ENCODE results near the gene PLCB1.

Gene PLCB1

GRCh38 chr20:8913456-8913855 is 781.4 kb downstream of the PLCB1 start:
- no peak overlapping the region for H3K4me2 ChIP-seq (ENCODE audit: low read length)
- no peaks in the 10 kb centered on the region for H3K9me3 ChIP-seq (ENCODE audit: low read length)
- H3K27me3 ChIP-seq (ENCODE audit: insufficient read depth, low read length), result no peaks in the 10 kb centered on the region
- H3F3A ChIP-seq (ENCODE audit: insufficient read depth, low read length), result no peaks in the 10 kb centered on the region
- no peak overlapping the region for H3K27ac ChIP-seq (ENCODE audit: low read depth, low read length, poor library complexity, severe bottlenecking)
- no peak overlapping the region for H2AFZ ChIP-seq (ENCODE audit: low read length)
- no peak overlapping the region for H3K9ac ChIP-seq (ENCODE audit: low read length)
- no peaks in the 10 kb centered on the region for H3K36me3 ChIP-seq (ENCODE audit: insufficient read depth, low read length)
- H4K20me1 ChIP-seq (ENCODE audit: insufficient read depth, low read length), result no peaks in the 10 kb centered on the region
- no peaks in the 10 kb centered on the region for H3K9me2 ChIP-seq (ENCODE audit: low read depth, low read length)
- no peaks in the 10 kb centered on the region for H3K79me2 ChIP-seq (ENCODE audit: insufficient read depth, low read length)
- no peaks in the 10 kb centered on the region for H3K4me1 ChIP-seq (ENCODE audit: insufficient read depth, low read length, severe bottlenecking)
- no peak for TF ChIP-seq CTCF (IDR thresholded peaks at IDR 0.05; ENCODE audit: low read length)
- no peak for TF ChIP-seq EZH2 (IDR thresholded peaks at IDR 0.05; ENCODE audit: borderline replicate concordance, low read length)
- no peak overlapping the region for H3K4me3 ChIP-seq (ENCODE audit: low read depth, low read length, poor library complexity, severe bottlenecking)

- no peak overlapping the region for H2AFZ ChIP-seq (ENCODE audit: low read length)
- H3F3A ChIP-seq (ENCODE audit: insufficient read depth, low read length), result no peaks in the 10 kb centered on the region
- no peak overlapping the region for H3K9ac ChIP-seq (ENCODE audit: low read length)
- no peaks in the 10 kb centered on the region for H3K27me3 ChIP-seq (ENCODE audit: insufficient read depth, low read length)
- H3K27ac ChIP-seq (ENCODE audit: low read depth, low read length, poor library complexity, severe bottlenecking), result no peak overlapping the region
- no peaks in the 10 kb centered on the region for H3K9me2 ChIP-seq (ENCODE audit: low read depth, low read length)
- no peaks in the 10 kb centered on the region for H3K4me1 ChIP-seq (ENCODE audit: insufficient read depth, low read length, severe bottlenecking)
- H4K20me1 ChIP-seq (ENCODE audit: insufficient read depth, low read length), result no peaks in the 10 kb centered on the region
- H3K36me3 ChIP-seq (ENCODE audit: insufficient read depth, low read length), result no peaks in the 10 kb centered on the region
- H3K4me3 ChIP-seq (ENCODE audit: low read depth, low read length, poor library complexity, severe bottlenecking), result no peak overlapping the region
- no peak overlapping the region for H3K4me2 ChIP-seq (ENCODE audit: low read length)
- H3K79me2 ChIP-seq (ENCODE audit: insufficient read depth, low read length), result no peaks in the 10 kb centered on the region
- TF ChIP-seq EZH2 (IDR thresholded peaks at IDR 0.05; ENCODE audit: borderline replicate concordance, low read length) (no peak), CTCF (IDR thresholded peaks at IDR 0.05; ENCODE audit: low read length) (no peak)
- H3K9me3 ChIP-seq (ENCODE audit: low read length), result no peaks in the 10 kb centered on the region
Measured at GRCh38 chr20:8914421-8914820, 782.4 kb downstream of the PLCB1 start.

- Histone ChIP-seq H2AFZ (ENCODE audit: low read length) (no peak overlapping the region), H3K36me3 (ENCODE audit: insufficient read depth, low read length) (no peaks in the 10 kb centered on the region), H3K4me2 (ENCODE audit: low read length) (no peak overlapping the region), H3K9me3 (ENCODE audit: low read length) (no peaks in the 10 kb centered on the region), H3K27me3 (ENCODE audit: insufficient read depth, low read length) (no peaks in the 10 kb centered on the region), H3K27ac (ENCODE audit: low read depth, low read length, poor library complexity, severe bottlenecking) (no peak overlapping the region), H3K4me3 (ENCODE audit: low read depth, low read length, poor library complexity, severe bottlenecking) (no peak overlapping the region), H3F3A (ENCODE audit: insufficient read depth, low read length) (no peaks in the 10 kb centered on the region), H3K4me1 (ENCODE audit: insufficient read depth, low read length, severe bottlenecking) (no peaks in the 10 kb centered on the region), H3K9me2 (ENCODE audit: low read depth, low read length) (no peaks in the 10 kb centered on the region), H3K79me2 (ENCODE audit: insufficient read depth, low read length) (no peaks in the 10 kb centered on the region), H3K9ac (ENCODE audit: low read length) (no peak overlapping the region), H4K20me1 (ENCODE audit: insufficient read depth, low read length) (no peaks in the 10 kb centered on the region)
- TF ChIP-seq EZH2 (IDR thresholded peaks at IDR 0.05; ENCODE audit: borderline replicate concordance, low read length) (no peak), CTCF (IDR thresholded peaks at IDR 0.05; ENCODE audit: low read length) (no peak)
Measured at GRCh38 chr20:8917084-8917483, 785.0 kb downstream of the PLCB1 start.
